SU-DHL-6 (cell line): ENCODE data around the gene MXI1.
A peak's percentile ranks its signal among the peaks of the same experiment; 100 is the strongest.

Source experiments
- H2AFZ ChIP-seq: fragments of 200-600 bp; sonication (generic); 2 replicates; pipeline ENCODE4 v1.6.1; 2014; ENCODE audit warnings: low read depth, mild to moderate bottlenecking, moderate library complexity, mixed read lengths, antibody characterized with exemption, low read length; ENCODE audit not compliant: severe bottlenecking
- H3F3A ChIP-seq: fragments of 200-600 bp; shearing (Covaris generic); 2 replicates; pipeline ENCODE4 v1.6.0; 2016; ENCODE audit warnings: antibody characterized with exemption, mild to moderate bottlenecking; ENCODE audit not compliant: insufficient read depth
- H3K27ac ChIP-seq: fragments of 200-600 bp; sonication (generic); 2 replicates; pipeline ENCODE4 v1.5.1; 2016; ENCODE audit warnings: low read depth, mild to moderate bottlenecking, low read length, moderate library complexity, mixed read lengths
- H3K27me3 ChIP-seq: fragments of 200-600 bp; sonication (generic), shearing (Covaris generic); 2 replicates; pipeline ENCODE4 v1.6.0; 2014; ENCODE audit warnings: mild to moderate bottlenecking, low read length
- H3K36me3 ChIP-seq: fragments of 200-600 bp; sonication (generic); 2 replicates; pipeline ENCODE4 v1.6.1; 2014; ENCODE audit warnings: mild to moderate bottlenecking, low read length, mixed read lengths
- H3K4me2 ChIP-seq: fragments of 300-600, 200-600 bp; shearing (Covaris generic), sonication (generic); 2 replicates; pipeline ENCODE4 v1.6.0; 2014; ENCODE audit warnings: low read length, low read depth, mild to moderate bottlenecking; ENCODE audit not compliant: poor library complexity, severe bottlenecking
- H3K4me3 ChIP-seq: fragments of 200-600 bp; sonication (generic); 2 replicates; pipeline ENCODE4 v1.5.1; 2014; ENCODE audit warnings: antibody characterized with exemption, low read length, mild to moderate bottlenecking, mixed read lengths; ENCODE audit not compliant: insufficient read depth, poor library complexity, severe bottlenecking
- H3K79me2 ChIP-seq: fragments of 200-600 bp; sonication (generic); 2 replicates; pipeline ENCODE4 v1.6.1; 2014; ENCODE audit warnings: mild to moderate bottlenecking, low read length, moderate library complexity; ENCODE audit not compliant: insufficient read depth
- H3K9ac ChIP-seq: fragments of 200-600 bp; sonication (generic); 2 replicates; pipeline ENCODE4 v1.7.0; 2014; ENCODE audit warnings: mild to moderate bottlenecking, low read length
- H3K9me2 ChIP-seq: fragments of 200-600 bp; sonication (generic); replicated peaks from 2 replicates; pipeline ENCODE4 v1.6.1; 2014; ENCODE audit warnings: low read length; ENCODE audit not compliant: insufficient read depth
- H3K9me3 ChIP-seq: fragments of 200-600 bp; sonication (generic); 2 replicates; pipeline ENCODE4 v1.6.1; 2014; ENCODE audit warnings: low read length, mixed read lengths; ENCODE audit not compliant: insufficient read depth
- H4K20me1 ChIP-seq: fragments of 200-600 bp; sonication (generic); 2 replicates; pipeline ENCODE4 v1.6.1; 2014; ENCODE audit warnings: low read depth, mild to moderate bottlenecking, antibody characterized with exemption, low read length, moderate library complexity, mixed read lengths
- CTCF ChIP-seq: fragments of 200-600 bp; sonication (generic); IDR thresholded peaks from one replicate; pipeline ENCODE4 v1.5.1; 2017; ENCODE audit warnings: antibody characterized with exemption, mild to moderate bottlenecking, low read length, moderate library complexity; ENCODE audit not compliant: insufficient read depth, poor library complexity, severe bottlenecking
- EZH2phosphoT487 ChIP-seq: fragments of 200-600 bp; sonication (generic), shearing (Covaris generic); conservative IDR thresholded peaks from 2 replicates; pipeline ENCODE4 v1.6.1; 2018; ENCODE audit warnings: mild to moderate bottlenecking, antibody characterized with exemption, low read length, moderate library complexity, mixed read lengths

Gene MXI1

GRCh38 chr10:110296966-110297365 lies 89.6 kb downstream of the MXI1 start:
- Histone ChIP-seq H3F3A (peaks cover 6% of the 10 kb centered on the region; the same call in 1 of the 2 replicates), H3K36me3 (peaks cover 92% of the 10 kb centered on the region), H3K79me2 (peaks cover 28% of the 10 kb centered on the region), H4K20me1 (peaks cover 11% of the 10 kb centered on the region; the same call in 1 of the 2 replicates), H3K4me2 (no peak overlapping the region), H2AFZ (no peak overlapping the region), H3K9me2 (no peaks in the 10 kb centered on the region), H3K4me3 (no peak overlapping the region), H3K9me3 (no peaks in the 10 kb centered on the region), H3K27me3 (no peaks in the 10 kb centered on the region), H3K9ac (no peak overlapping the region), H3K27ac (no peak overlapping the region)
- TF ChIP-seq CTCF (no peak), EZH2phosphoT487 (no peak)

- TF ChIP-seq CTCF: no peak
- no peak for TF ChIP-seq EZH2phosphoT487
- Histone ChIP-seq H4K20me1 (peaks cover 22% of the 10 kb centered on the region), H3K4me2 (no peak overlapping the region), H3K27ac (no peak overlapping the region), H3K79me2 (peaks cover 56% of the 10 kb centered on the region), H3K27me3 (no peaks in the 10 kb centered on the region), H3K4me3 (no peak overlapping the region), H3F3A (peaks cover 5% of the 10 kb centered on the region), H3K9me3 (no peaks in the 10 kb centered on the region), H3K9me2 (no peaks in the 10 kb centered on the region), H2AFZ (no peak overlapping the region), H3K9ac (no peak overlapping the region), H3K36me3 (peaks cover 71% of the 10 kb centered on the region)
Measured at GRCh38 chr10:110300486-110300986, 93.1 kb downstream of the MXI1 start.

- peak overlapping the region; percentile 95 for H3K4me2 ChIP-seq
- H2AFZ ChIP-seq: no peak overlapping the region
- no peak for TF ChIP-seq CTCF
- no peak for TF ChIP-seq EZH2phosphoT487
- H3K27me3 ChIP-seq: no peaks in the 10 kb centered on the region
- H3K27ac ChIP-seq: no peak overlapping the region
- H3F3A ChIP-seq: peaks cover 18% of the 10 kb centered on the region
- no peaks in the 10 kb centered on the region for H3K9me3 ChIP-seq
- peak overlapping the region; percentile 91 for H3K4me3 ChIP-seq
- H4K20me1 ChIP-seq: peaks cover 22% of the 10 kb centered on the region
- H3K36me3 ChIP-seq: peaks cover 46% of the 10 kb centered on the region
- H3K9me2 ChIP-seq: no peaks in the 10 kb centered on the region
- H3K79me2 ChIP-seq: peaks cover 52% of the 10 kb centered on the region
- peak overlapping the region; percentile 96 for H3K9ac ChIP-seq
Measured at GRCh38 chr10:110303681-110304080, 96.3 kb downstream of the MXI1 start.
